Fibroblast of skin of right biceps (primary cell): ENCODE results near the gene NCK2.

ENCODE experiments used
- DNase-seq: peaks from one replicate; pipeline ENCODE4 v3.0.0-alpha.2; 2013

The NCK2 gene

DNA sequence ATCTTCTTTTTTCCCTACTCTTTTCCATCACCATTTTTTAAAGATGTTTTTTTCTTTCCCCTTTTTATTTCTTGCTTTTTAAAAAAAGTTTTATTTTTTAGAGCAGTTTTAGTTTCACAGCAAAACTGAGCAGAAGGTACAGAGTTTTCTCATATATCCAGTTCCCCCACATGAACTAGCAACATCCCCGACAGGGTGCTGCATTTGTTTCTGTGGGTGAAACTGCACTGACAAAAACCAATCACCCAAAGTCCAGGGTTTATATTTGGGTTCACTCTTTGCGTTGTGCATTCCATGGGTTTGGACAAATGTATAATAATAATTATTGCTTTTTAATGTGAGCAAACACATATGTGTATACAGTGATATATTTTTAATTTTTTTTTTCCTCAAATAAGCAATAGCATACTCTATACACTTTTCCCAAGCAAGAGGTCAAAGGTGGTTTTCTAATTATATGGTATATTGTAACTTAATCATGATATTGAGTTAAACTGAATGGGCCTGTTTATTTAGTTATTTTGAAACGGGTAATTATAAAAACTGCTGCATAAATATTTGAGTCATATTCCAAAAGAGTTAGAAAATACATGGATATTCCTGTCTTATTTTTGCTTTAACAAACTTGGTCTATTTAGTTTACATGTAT is 50.3 kb downstream of the NCK2 start:
- DNase-seq: no peak

DNA sequence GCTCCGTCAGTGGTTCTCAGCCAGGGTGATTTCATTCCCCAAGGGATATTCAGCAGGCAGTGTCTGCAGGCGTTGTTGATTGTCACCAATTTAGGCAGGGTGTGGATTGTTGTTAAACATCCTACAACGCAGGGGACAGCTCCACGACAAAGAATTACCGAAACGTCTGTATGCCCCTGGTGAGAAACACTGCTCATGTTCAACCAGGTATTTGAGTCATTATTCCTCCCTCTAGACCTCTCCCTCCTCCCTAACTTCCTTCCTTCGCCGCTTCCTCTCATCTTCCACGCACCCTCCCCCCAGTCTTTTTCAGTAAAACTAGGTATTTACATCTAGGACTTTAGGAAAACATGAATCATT is 50.8 kb downstream of the NCK2 start:
- DNase-seq: no peak

GRCh38 chr2:105796131-105796638 is 51.5 kb downstream of the NCK2 start:
- DNase-seq: no peak

GRCh38 chr2:105796791-105797190 is 52.1 kb downstream of the NCK2 start:
- DNase-seq: peak; percentile 30

GRCh38 chr2:105797298-105797819 is 52.6 kb downstream of the NCK2 start:
- peak; percentile 56 for DNase-seq

GRCh38 chr2:105798595-105798994 is 53.9 kb downstream of the NCK2 start:
- no peak for DNase-seq

DNA sequence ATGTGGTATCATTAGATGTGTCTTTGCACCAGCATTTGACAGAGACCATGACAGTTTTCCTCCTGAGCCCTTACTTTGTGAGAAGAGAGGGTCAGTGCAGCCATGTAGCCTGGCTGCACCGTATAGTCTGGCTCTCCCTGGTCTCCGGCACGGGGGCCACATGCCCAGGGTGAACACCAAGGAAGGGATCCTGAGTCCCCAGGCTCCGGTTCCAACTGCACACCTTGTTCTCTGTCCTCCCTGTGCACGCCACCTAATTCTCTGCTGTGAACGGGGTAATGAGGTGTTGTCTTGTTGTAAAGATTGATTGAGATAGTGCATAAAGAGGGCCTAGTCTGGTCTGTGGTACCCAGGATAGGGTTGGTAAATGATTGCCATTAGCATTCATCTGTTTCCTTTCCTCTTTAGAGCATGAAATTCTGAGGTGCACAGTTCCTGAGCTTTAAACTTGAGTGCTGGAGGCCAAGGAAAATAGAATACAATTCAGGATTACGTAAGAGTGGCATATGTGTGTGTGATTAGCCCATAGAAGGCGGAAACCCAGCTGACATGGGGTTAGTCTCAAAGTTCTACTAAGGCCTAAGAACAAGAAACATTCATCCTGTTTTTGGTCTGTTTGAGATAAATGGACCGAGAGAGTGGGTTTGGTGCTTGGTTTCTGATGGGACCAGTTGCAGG is 55.5 kb downstream of the NCK2 start:
- DNase-seq: no peak

- DNase-seq: no peak
These were observed 56.4 kb downstream of the NCK2 start for GRCh38 chr2:105800953-105801635.

DNA sequence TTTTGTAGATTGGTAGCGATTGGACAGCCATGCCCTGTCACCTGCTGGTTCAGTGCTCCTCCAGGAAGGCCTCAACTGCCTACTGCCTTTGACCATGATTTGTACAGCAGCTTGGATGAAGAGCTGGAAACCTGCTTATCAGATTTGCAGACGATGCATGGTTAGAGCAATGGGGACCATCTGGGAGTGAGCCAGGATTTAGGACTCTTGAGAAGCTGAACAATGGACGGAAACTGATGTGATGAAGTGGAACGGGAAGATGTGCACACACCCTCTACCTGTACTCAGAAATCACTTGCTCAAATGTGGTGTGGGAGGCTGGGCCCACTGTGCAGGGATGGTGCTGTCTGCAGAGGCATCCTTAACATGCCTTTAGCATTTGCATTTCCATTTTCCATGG is 57.2 kb downstream of the NCK2 start:
- no peak for DNase-seq

DNA sequence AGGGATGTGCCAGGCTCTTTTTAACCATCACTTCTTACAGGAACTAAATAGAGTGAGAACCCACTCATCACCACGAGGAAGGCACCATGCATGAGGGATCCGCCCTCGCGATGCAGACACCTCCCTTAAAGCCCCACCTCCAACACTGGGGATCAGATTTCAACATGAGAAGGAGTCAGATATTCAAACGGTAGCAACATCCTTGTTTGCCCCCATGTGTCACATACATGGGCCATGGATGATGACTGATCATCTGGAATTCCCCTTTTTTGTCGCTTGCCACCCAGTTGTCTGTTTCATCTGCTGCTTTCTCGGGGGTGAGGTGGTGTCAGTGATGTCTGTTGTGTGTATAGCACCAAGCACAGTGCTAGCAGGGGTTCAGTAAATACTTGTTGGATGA is 57.9 kb downstream of the NCK2 start:
- DNase-seq: no peak

GRCh38 chr2:105803337-105803736 is 58.6 kb downstream of the NCK2 start:
- DNase-seq: no peak

DNA sequence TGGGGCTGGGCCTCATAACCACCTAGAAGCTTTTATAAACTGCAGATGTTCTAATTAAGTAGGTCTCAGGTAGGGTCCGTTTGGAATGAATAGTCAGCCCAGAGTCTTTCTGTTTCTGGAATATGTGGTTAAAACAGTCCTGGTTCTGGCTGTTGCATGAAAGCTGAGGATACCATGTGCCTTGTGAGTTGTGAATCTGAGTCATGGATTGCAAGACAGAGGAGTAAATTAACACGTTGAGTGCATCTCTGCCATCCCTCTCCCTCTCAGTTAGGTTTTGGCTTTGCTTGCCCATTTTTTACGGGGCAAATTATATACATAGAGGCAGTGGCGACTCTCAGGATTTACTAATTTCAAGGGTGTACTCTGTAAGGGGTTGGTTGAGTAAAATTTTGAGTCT is 59.1 kb downstream of the NCK2 start:
- no peak for DNase-seq

DNA sequence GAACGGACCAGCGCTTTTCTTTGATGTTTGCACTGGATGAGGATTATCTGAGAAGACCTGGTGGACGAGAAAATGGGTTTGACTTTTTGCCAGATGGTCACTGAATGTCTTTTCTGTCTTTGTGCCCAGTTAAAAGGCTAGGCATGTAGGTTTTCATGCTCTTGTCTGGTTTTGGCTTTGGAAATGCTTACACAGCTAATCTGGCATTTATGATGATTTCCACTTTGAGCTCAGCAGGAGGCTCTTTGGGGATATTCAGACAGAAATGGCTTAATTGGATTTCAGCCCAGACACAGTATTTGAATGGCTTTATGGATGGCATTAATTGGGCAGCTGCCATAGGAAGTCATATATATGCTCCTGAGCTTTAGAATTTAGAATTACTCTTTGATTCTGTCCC is 59.6 kb downstream of the NCK2 start:
- DNase-seq: peak; percentile 44

DNA sequence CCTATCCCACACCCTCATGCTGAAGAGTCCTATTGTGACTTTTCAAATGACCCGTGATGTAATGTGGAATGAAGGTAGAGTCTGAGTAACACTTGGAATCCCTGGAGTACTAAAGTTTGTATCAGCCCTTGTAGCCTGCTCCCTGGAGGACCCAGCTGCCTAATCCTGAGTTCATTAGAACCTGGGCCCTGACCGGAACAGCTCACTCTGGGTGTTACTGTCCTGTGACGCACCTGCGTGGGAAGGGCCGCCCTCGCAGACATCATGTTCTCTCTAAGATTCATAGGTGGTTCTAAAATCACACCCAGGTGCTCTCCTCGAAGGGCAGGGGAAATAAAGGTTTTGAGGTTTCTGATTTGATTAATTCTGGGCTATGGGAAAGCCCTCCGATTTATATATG is 62.3 kb downstream of the NCK2 start:
- no peak for DNase-seq

GRCh38 chr2:105808423-105809096 is 63.8 kb downstream of the NCK2 start:
- DNase-seq: no peak

DNA sequence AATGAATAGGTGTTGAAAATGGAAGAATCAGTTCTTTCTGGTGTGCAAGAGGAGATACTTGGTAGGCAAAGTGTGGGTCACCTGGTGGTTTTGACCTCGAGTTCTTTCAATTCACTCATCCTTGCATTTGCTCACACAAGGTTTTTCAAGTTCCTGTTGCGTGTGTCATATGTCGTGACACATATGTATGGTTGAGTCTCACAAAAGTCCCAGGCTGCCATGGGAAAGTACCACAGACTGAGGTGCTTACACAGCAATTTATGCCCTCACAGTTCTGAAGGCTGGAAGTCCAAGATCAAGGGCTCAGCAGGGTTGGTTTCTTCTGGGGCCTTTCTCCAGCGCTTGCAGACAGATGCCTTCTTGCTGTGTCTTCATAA is 64.4 kb downstream of the NCK2 start:
- DNase-seq: peak; percentile 27

DNA sequence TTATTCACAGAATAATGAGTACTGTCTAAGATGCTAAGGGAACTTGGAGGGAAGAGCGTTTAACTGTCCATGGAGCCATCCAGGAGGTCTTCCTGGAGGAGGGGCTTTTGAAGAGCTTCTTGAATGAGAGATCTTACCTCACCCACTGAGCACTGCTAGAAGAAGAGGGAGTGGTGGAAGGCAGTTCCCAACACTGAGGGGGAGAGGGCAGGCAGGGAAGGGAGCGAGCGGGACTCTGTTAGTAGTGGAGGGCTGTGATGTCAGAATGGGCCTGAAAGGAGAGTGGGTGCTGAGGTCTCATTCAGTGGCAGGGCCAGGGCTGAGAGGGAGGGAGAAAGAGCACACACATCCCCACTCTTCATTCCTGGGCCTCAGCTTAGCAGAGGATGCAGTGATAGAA is 65.0 kb downstream of the NCK2 start:
- DNase-seq: peak; percentile 9

DNA sequence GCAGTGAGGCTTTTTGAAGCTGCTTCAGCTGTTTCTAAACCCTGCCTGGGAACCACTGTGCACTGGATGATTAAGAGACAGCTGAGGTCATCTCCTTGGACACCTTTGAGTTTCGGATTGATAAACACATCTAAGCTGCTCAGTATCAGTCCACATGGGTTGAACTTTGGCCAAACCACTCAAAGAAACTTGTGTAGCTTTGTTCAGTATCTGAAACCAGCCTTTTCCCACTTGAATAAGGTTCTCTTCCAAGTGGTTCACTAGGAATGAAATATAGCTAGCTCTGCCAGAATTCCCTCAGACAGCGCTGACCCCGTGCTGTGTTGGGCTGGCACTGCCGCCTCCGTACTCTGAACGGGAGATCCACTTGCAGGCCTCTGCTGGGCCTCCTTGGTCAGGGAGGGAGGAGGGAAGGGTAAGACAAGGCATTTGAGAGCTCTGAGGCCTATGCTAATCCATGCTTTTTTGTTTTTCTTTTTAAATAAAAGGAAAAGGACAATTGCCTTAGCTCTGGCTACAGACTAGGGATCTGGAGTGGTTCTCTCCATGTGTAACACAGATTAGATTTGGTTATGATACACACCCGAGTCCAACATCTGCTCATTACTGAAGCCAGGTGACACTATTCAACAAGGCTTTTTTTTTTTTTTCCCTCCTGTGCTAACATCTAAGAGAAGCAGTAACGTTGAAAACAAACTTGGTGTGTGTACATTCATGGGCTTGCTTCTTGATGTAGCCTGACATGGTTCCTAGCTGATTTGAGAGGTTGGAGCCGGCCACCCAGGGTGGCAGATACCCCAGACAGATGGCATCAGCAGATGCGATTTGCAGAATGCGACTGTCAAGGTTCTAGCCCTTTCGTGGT is 67.7 kb downstream of the NCK2 start:
- peak; percentile 61 for DNase-seq

DNA sequence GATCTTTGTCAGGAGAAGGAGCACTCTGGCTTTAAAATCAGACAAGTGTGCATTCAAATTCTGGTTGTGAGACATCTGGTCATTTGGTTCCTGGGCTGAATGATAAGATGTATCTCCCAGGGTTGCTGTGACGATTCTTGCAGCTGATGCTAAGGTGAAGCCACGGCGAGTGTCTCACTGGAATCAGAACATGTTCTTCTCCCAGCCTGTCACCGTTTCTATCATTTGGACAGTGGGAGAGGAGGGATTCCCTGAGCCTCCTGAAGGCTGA is 68.3 kb downstream of the NCK2 start:
- no peak for DNase-seq

- DNase-seq: no peak
These were observed 68.7 kb downstream of the NCK2 start for GRCh38 chr2:105813405-105813804.

DNA sequence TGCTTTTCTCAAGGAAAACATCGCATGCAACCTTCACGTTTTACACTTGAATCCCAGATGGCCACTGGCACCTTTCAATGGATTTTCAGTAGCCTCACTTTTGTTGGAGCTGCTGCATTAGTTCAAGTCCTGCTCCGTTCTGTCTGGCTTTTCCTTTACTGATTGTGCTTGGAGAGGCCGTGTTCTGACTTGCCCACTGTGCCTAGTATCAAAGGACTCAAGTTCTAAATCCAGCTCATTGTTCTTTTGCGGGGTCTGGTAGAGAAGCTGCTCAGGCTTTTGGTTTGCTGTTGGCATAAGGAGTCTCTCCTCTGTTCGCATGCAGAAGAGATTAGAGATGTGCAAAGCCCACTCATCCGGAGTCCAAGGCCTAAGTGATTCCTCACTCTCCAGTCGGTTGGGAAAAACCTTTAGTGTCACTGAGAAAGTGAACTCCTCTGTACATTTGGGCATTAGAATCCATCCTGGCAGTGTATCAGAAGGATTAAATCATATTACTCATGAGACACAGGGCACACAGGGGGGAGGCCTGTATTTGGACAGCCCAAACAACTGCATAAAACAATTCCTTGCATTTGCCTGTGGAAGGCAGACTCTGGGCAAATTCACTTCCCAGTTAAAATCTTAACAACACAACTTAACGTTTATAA is 69.7 kb downstream of the NCK2 start:
- DNase-seq: no peak

GRCh38 chr2:105815401-105815800 is 70.7 kb downstream of the NCK2 start:
- DNase-seq: no peak
